ENCODE results near the gene OR51F2. TPM values are rescaled to one million over a fixed set of nuclear protein-coding genes. Genes with fewer than 3 reads are reported as not detected.

The OR51F2 gene
- total and polyA plus RNA-seq, 9 of the 15 experiments (the other 6 are each of a cell fraction or from before 2014, with no cell fraction given), result not detected

DNA sequence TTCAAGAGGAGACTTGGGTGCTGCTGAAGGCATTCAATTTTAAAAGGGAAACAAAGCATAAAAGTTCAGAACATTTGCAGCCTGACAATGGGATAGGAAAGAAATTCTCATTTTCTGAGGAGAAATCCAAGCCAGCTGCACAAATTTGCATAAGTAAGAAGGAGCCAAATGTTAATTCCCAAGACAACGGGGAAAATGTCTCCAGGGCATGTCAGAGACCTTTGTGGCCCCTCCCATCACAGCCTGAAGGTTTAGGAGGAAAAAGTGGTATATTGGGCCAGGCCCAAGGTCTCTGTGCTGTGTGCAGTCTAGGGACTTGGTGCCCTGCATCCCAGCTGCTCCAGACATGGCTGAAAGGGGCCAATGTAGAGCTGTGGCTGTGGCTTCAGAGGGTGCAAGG, 38.7 kb upstream of the OR51F2 start (continued):
- no peak for TF ChIP-seq TAL1 (IDR thresholded peaks at IDR 0.05)
- TF ChIP-seq NUFIP1 (IDR thresholded peaks at IDR 0.05; ENCODE audit: partially characterized antibody), result no peak
- TF ChIP-seq CBX1 (IDR thresholded peaks at IDR 0.05; ENCODE audit: low read depth), result no peak
- no peak for TF ChIP-seq KAT2B (IDR thresholded peaks at IDR 0.05; ENCODE audit: low read depth, low read length)

DNA sequence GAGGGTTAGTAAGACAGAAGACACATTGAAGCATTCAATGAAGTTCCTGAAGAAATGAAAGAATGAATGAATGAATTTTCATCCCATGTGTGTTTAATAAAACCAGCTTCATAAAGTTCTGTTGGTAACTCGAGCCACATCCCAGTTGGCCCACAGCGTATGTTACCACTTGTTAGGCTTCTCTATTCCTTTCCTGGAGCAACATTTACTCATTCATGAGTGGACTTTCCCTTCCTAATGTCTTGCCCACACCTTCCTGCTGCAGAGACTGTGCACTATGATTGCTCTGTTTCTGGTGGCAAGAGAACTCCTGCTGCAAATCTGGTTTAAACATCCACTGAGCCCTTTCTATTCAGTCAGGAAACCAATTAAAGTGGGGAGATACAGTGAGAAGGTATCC, 23.9 kb upstream of the OR51F2 start:
- TF ChIP-seq ZNF778 (CRISPR knock-in tag; IDR thresholded peaks at IDR 0.05) (no peak), XRCC5 (IDR thresholded peaks at IDR 0.05; ENCODE audit: low read depth, low read length) (no peak), ZC3H8 (IDR thresholded peaks at IDR 0.05) (no peak), KLF16 (IDR thresholded peaks at IDR 0.05) (no peak), NFATC3 (IDR thresholded peaks at IDR 0.05) (no peak), RBFOX2 (IDR thresholded peaks at IDR 0.05; ENCODE audit: low read depth, low read length) (no peak), GATAD2B (IDR thresholded peaks at IDR 0.05; ENCODE audit: borderline replicate concordance) (no peak)
- TF ChIP-seq, protein P1, sequence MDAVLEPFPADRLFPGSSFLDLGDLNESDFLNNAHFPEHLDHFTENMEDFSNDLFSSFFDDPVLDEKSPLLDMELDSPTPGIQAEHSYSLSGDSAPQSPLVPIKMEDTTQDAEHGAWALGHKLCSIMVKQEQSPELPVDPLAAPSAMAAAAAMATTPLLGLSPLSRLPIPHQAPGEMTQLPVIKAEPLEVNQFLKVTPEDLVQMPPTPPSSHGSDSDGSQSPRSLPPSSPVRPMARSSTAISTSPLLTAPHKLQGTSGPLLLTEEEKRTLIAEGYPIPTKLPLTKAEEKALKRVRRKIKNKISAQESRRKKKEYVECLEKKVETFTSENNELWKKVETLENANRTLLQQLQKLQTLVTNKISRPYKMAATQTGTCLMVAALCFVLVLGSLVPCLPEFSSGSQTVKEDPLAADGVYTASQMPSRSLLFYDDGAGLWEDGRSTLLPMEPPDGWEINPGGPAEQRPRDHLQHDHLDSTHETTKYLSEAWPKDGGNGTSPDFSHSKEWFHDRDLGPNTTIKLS (IDR thresholded peaks at IDR 0.05; ENCODE audit: borderline replicate concordance, low read depth), result no peak
- TF ChIP-seq, protein P2, sequence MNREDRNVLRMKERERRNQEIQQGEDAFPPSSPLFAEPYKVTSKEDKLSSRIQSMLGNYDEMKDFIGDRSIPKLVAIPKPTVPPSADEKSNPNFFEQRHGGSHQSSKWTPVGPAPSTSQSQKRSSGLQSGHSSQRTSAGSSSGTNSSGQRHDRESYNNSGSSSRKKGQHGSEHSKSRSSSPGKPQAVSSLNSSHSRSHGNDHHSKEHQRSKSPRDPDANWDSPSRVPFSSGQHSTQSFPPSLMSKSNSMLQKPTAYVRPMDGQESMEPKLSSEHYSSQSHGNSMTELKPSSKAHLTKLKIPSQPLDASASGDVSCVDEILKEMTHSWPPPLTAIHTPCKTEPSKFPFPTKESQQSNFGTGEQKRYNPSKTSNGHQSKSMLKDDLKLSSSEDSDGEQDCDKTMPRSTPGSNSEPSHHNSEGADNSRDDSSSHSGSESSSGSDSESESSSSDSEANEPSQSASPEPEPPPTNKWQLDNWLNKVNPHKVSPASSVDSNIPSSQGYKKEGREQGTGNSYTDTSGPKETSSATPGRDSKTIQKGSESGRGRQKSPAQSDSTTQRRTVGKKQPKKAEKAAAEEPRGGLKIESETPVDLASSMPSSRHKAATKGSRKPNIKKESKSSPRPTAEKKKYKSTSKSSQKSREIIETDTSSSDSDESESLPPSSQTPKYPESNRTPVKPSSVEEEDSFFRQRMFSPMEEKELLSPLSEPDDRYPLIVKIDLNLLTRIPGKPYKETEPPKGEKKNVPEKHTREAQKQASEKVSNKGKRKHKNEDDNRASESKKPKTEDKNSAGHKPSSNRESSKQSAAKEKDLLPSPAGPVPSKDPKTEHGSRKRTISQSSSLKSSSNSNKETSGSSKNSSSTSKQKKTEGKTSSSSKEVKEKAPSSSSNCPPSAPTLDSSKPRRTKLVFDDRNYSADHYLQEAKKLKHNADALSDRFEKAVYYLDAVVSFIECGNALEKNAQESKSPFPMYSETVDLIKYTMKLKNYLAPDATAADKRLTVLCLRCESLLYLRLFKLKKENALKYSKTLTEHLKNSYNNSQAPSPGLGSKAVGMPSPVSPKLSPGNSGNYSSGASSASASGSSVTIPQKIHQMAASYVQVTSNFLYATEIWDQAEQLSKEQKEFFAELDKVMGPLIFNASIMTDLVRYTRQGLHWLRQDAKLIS (CRISPR knock-in tag; IDR thresholded peaks at IDR 0.05), result no peak
- DNase-seq (ENCODE audit: extremely low read depth in 1 of 4, low spot score in 3 of 4) (no peak), FAIRE-seq (no peak), ATAC-seq (no peak)
- H3K79me2 ChIP-seq (ENCODE audit: control insufficient read depth, insufficient read depth, low read length), result no peaks in the 10 kb centered on the region
- H3K36me3 ChIP-seq (ENCODE audit: control insufficient read depth, insufficient read depth, low read length), result no peaks in the 10 kb centered on the region
- H3K27me3 ChIP-seq (ENCODE audit: control insufficient read depth in 2 of 2, insufficient read depth in 2 of 2, low read length in 2 of 2), result peaks cover 0 to 4% of the 10 kb centered on the region in 2 experiments; a peak in 4 of 5 replicates
- 0% methylated on average over 2 of the region's 2 CpGs for WGBS (ENCODE audit: insufficient coverage, low coverage, missing lambda C conversion rate)
- H3K4me1 ChIP-seq (replicated peaks in 1 of 2; ENCODE audit: control insufficient read depth in 2 of 2, insufficient read depth in 2 of 2, low read length in 2 of 2), result no peaks in the 10 kb centered on the region
- BruUV-seq (replicated peaks), result no TSS peak
- H3K9me1 ChIP-seq (ENCODE audit: control insufficient read depth, insufficient read depth, low read length), result no peaks in the 10 kb centered on the region
- no peak overlapping the region for H3K4me2 ChIP-seq (ENCODE audit: insufficient read depth, low read length)
- intact Hi-C loops (cut with micrococcal nuclease) (no loop called here), in situ Hi-C loops (cut with MboI) (no loop called here)
- H3K27ac ChIP-seq (ENCODE audit: extremely low read depth, low read depth, low read length), result no peak overlapping the region
- H3K9ac ChIP-seq (ENCODE audit: insufficient read depth in 1 of 2, low read depth in 2 of 2, low read length in 2 of 2), result no peak overlapping the region
- CTCF ChIA-PET (ENCODE audit: low intra/inter-chr PET ratio), result no interaction called here
- POLR2A ChIA-PET, result no interaction called here
- no peak overlapping the region for H3K4me3 ChIP-seq
- no peak overlapping the region for H2AFZ ChIP-seq (ENCODE audit: low read depth, low read length)
- no peaks in the 10 kb centered on the region for H4K20me1 ChIP-seq (replicated peaks; ENCODE audit: control insufficient read depth, insufficient read depth, low read length)
- H3K9me3 ChIP-seq (replicated peaks; ENCODE audit: control insufficient read depth, insufficient read depth, low read depth, low read length), result no peaks in the 10 kb centered on the region

Data from K562 (cell line).